OCI-LY7 (cell line): Measurements from ENCODE around the gene FGR. TPM values are rescaled to one million over a fixed set of nuclear protein-coding genes. Genes with fewer than 3 reads are reported as not detected.

ENCODE experiments used
- BruUV-seq: library from RNA; stranded (reverse); fragments of 400-500 nt; replicated peaks from 2 replicates; lab custom pipeline; 2021; lab: Mats Ljungman, UMichigan
- CTCF ChIA-PET: fragments of 300-600 bp; sonication (Branson Sonifier 250); formaldehyde crosslinking; loops from one replicate; lab custom pipeline; 2022; ENCODE audit warnings: antibody characterized with exemption; ENCODE audit not compliant: unreplicated experiment; lab: Charles Lee
- POLR2A ChIA-PET: fragments of 300-600 bp; sonication (Branson Sonifier 250); formaldehyde crosslinking; loops from one replicate; lab custom pipeline; 2022; ENCODE audit warnings: antibody characterized with exemption; lab: Charles Lee
- DNase-seq: peaks from one replicate; pipeline ENCODE4 v3.0.0-alpha.2; 2015; ENCODE audit warnings: low spot score
- H2AFZ ChIP-seq: fragments of 200-600 bp; sonication (generic), shearing (Covaris generic); 2 replicates; pipeline ENCODE4 v1.6.1; 2014; ENCODE audit warnings: mild to moderate bottlenecking, antibody characterized with exemption, low read length, moderate library complexity
- H3K27ac ChIP-seq: fragments of 200-600 bp; sonication (generic); 2 replicates; pipeline ENCODE4 v1.5.1; 2014; ENCODE audit warnings: mixed run types, low read depth, mild to moderate bottlenecking, moderate library complexity, low read length, inconsistent platforms; ENCODE audit not compliant: poor library complexity, severe bottlenecking
- H3K36me3 ChIP-seq: fragments of 200-600 bp; sonication (generic); 2 replicates; pipeline ENCODE4 v1.6.1; 2014; ENCODE audit warnings: mild to moderate bottlenecking, antibody characterized with exemption, low read length, moderate library complexity, mixed read lengths; ENCODE audit not compliant: insufficient read depth
- H3K4me1 ChIP-seq: fragments of 200-600 bp; sonication (generic); 2 replicates; pipeline ENCODE4 v1.5.1; 2014; ENCODE audit warnings: mild to moderate bottlenecking, low read length; ENCODE audit not compliant: insufficient read depth, poor library complexity, severe bottlenecking
- H3K4me2 ChIP-seq: fragments of 200-600 bp; sonication (generic); 2 replicates; pipeline ENCODE4 v1.6.1; 2014; ENCODE audit warnings: mild to moderate bottlenecking, low read length
- H3K4me3 ChIP-seq: fragments of 200-600 bp; sonication (generic); 2 replicates; pipeline ENCODE4 v1.5.1; 2014; ENCODE audit warnings: mild to moderate bottlenecking, low read depth, low read length; ENCODE audit not compliant: poor library complexity, severe bottlenecking
- H3K79me2 ChIP-seq: fragments of 200-600 bp; sonication (generic); 2 replicates; pipeline ENCODE4 v1.6.1; 2016; ENCODE audit warnings: low read depth, mild to moderate bottlenecking, low read length, moderate library complexity, mixed read lengths; ENCODE audit not compliant: insufficient read depth
- H3K9me2 ChIP-seq: fragments of 200-600 bp; sonication (generic); 2 replicates; pipeline ENCODE4 v1.6.1; 2016; ENCODE audit warnings: mild to moderate bottlenecking, low read length, mixed read lengths; ENCODE audit not compliant: insufficient read depth
- H3K9me3 ChIP-seq: fragments of 200-600 bp; sonication (generic); 2 replicates; pipeline ENCODE4 v1.6.1; 2014; ENCODE audit warnings: mild to moderate bottlenecking, mixed run types, low read length, mixed read lengths
- H4K20me1 ChIP-seq: fragments of 200-600 bp; sonication (generic); 2 replicates; pipeline ENCODE4 v1.6.1; 2014; ENCODE audit warnings: mild to moderate bottlenecking, antibody characterized with exemption, low read length, moderate library complexity, mixed read lengths; ENCODE audit not compliant: insufficient read depth
- CTCF ChIP-seq: fragments of 200-600 bp; sonication (generic); conservative IDR thresholded peaks from 2 replicates; pipeline ENCODE4 v1.5.1; 2014; ENCODE audit warnings: mild to moderate bottlenecking, antibody characterized with exemption, low read length, moderate library complexity, mixed read lengths
- EZH2phosphoT487 ChIP-seq: fragments of 200-600 bp; sonication (generic); IDR thresholded peaks from 2 replicates; pipeline ENCODE4 v1.6.1; 2018; ENCODE audit warnings: low read depth, borderline replicate concordance, mild to moderate bottlenecking, mixed run types, antibody characterized with exemption, low read length, moderate library complexity, mixed read lengths
- intact Hi-C: fragments of 100-400 bp; cut with micrococcal nuclease; formaldehyde crosslinking; loops from one replicate; pipeline ENCODE4 v1.10.0; 2022; ENCODE audit not compliant: unreplicated experiment
- total RNA-seq, 2 experiments: library from RNA; depleted of rRNA in 1 of 2; stranded (reverse); fragments of >200 nt in 1 of 2; shearing (Covaris generic) in 1 of 2; gene quantifications; 2 replicates each; pipeline ENCODE4 v1.2.3, GENCODE V29; 2014 to 2022

FGR gene
- total RNA-seq, 2 experiments from 2014 or later = 1.2 to 2.2 TPM

- no peak overlapping the region for H3K4me3 ChIP-seq
- no peaks in the 10 kb centered on the region for H3K9me3 ChIP-seq
- TF ChIP-seq EZH2phosphoT487 (no peak), CTCF (no peak)
- no peak overlapping the region for H2AFZ ChIP-seq
- H4K20me1 ChIP-seq = no peaks in the 10 kb centered on the region
- ChIA-PET CTCF (no interaction called here), POLR2A (no interaction called here)
- H3K36me3 ChIP-seq = no peaks in the 10 kb centered on the region
- no peak for DNase-seq
- no peak overlapping the region for H3K27ac ChIP-seq
- H3K79me2 ChIP-seq = no peaks in the 10 kb centered on the region
- H3K4me1 ChIP-seq = no peaks in the 10 kb centered on the region
- no peaks in the 10 kb centered on the region for H3K9me2 ChIP-seq
- no TSS peak for BruUV-seq
- intact Hi-C loops = no loop called here
- no peak overlapping the region for H3K4me2 ChIP-seq
Observed at GRCh38 chr1:27588256-27589232, 46.4 kb downstream of the FGR start.

- BruUV-seq = no TSS peak
- intact Hi-C loops = no loop called here
- Histone ChIP-seq H3K4me3 (no peak overlapping the region), H3K36me3 (no peaks in the 10 kb centered on the region), H3K4me2 (no peak overlapping the region), H3K4me1 (no peaks in the 10 kb centered on the region), H3K9me3 (no peaks in the 10 kb centered on the region), H3K9me2 (no peaks in the 10 kb centered on the region), H4K20me1 (no peaks in the 10 kb centered on the region), H3K79me2 (no peaks in the 10 kb centered on the region), H2AFZ (no peak overlapping the region), H3K27ac (no peak overlapping the region)
- TF ChIP-seq EZH2phosphoT487 (no peak), CTCF (no peak)
- ChIA-PET POLR2A (interaction anchor here (0.8 kb wide), 1 partner anchor 15 kb away, joined by 3 read pairs; no protein-coding TSS in a partner anchor), CTCF (no interaction called here)
- no peak for DNase-seq
Observed at GRCh38 chr1:27585684-27586083, 49.3 kb downstream of the FGR start.

GRCh38 chr1:27584453-27584852 is 50.5 kb downstream of the FGR start:
- no peak overlapping the region for H3K27ac ChIP-seq
- ChIA-PET CTCF (no interaction called here), POLR2A (no interaction called here)
- H3K9me3 ChIP-seq = no peaks in the 10 kb centered on the region
- H3K9me2 ChIP-seq = no peaks in the 10 kb centered on the region
- H4K20me1 ChIP-seq = no peaks in the 10 kb centered on the region; the same call in 1 of the 2 replicates
- no peaks in the 10 kb centered on the region for H3K4me1 ChIP-seq
- no peak overlapping the region for H3K4me2 ChIP-seq
- no peak overlapping the region for H2AFZ ChIP-seq
- TF ChIP-seq EZH2phosphoT487 = no peak
- no peak for TF ChIP-seq CTCF
- BruUV-seq = no TSS peak
- H3K4me3 ChIP-seq = no peak overlapping the region
- no peaks in the 10 kb centered on the region for H3K79me2 ChIP-seq
- no peak for DNase-seq
- intact Hi-C loops = no loop called here
- no peaks in the 10 kb centered on the region for H3K36me3 ChIP-seq
